HepG2 (cell line): Measurements from ENCODE around the gene DACT2. TPM values are rescaled to one million over a fixed set of nuclear protein-coding genes. Genes with fewer than 3 reads are reported as not detected.

ENCODE experiments used
- ARID3A ChIP-seq: IDR thresholded peaks from 2 replicates; pipeline ENCODE4 v1.6.1; 2012; ENCODE audit warnings: low read depth, low read length, improper control_type of control experiment
- CC2D1A ChIP-seq: sonication (generic); formaldehyde crosslinking; IDR thresholded peaks from 2 replicates; pipeline ENCODE4 v1.8.1; 2023; ENCODE audit warnings: mild to moderate bottlenecking, missing genetic modification reagents
- GABPB1 ChIP-seq: IDR thresholded peaks from 2 replicates; pipeline ENCODE4 v1.6.1; 2016; ENCODE audit warnings: mild to moderate bottlenecking, missing genetic modification reagents, moderate library complexity, missing compliant biosample characterization
- IRF9 ChIP-seq: sonication (generic); formaldehyde crosslinking; IDR thresholded peaks from 2 replicates; pipeline ENCODE4 v1.8.0; 2022; ENCODE audit warnings: missing genetic modification reagents, mild to moderate bottlenecking, borderline replicate concordance
- MEIS1 ChIP-seq: sonication (generic); formaldehyde crosslinking; IDR thresholded peaks from 2 replicates; pipeline ENCODE4 v1.9.0; 2021; ENCODE audit warnings: mild to moderate bottlenecking, missing genetic modification reagents, moderate library complexity, borderline replicate concordance
- PITX1 ChIP-seq: sonication (generic); formaldehyde crosslinking; IDR thresholded peaks from 2 replicates; pipeline ENCODE4 v1.5.1; 2020; ENCODE audit warnings: mild to moderate bottlenecking, missing genetic modification reagents
- SALL2 ChIP-seq: sonication (generic); formaldehyde crosslinking; IDR thresholded peaks from 2 replicates; pipeline ENCODE4 v1.8.1; 2023; ENCODE audit warnings: mild to moderate bottlenecking, missing genetic modification reagents, inconsistent platforms
- ZBTB7A ChIP-seq: sonication (generic); formaldehyde crosslinking; IDR thresholded peaks from 2 replicates; pipeline ENCODE4 v1.8.0; 2022; ENCODE audit warnings: mild to moderate bottlenecking, missing genetic modification reagents
- polyA plus RNA-seq, 8 experiments: library from polyadenylated mRNA; depleted of rRNA in 3 of 8; stranded (reverse) in 7 of 8; unstranded in 1 of 8; fragments of >200 nt; fragmentation: Illumina TruSeq in 4 of 8; extraction: Trizol in 4 of 8; gene quantifications; 2 replicates each; pipeline versions ENCODE4 v1.2.1 to v1.2.3, GENCODE V29; 2011 to 2016; ENCODE audit warnings: low read depth in 4 of 8, missing spikeins in 1 of 8, mixed read lengths in 1 of 8; ENCODE audit not compliant: insufficient read depth in 1 of 8
- total RNA-seq, 5 experiments: library from RNA; depleted of rRNA; stranded (reverse); fragments of >200 nt; fragmentation: Illumina TruSeq; extraction: Trizol; gene quantifications; 2 replicates each; pipeline ENCODE4 v1.2.3, GENCODE V29; 2016; ENCODE audit warnings: low read depth in 1 of 5
- TF ChIP-seq, protein P1 (sequence below): sonication (generic); formaldehyde crosslinking; conservative IDR thresholded peaks from 2 replicates; pipeline ENCODE4 v1.4.0; 2020; ENCODE audit warnings: missing genetic modification reagents
- TF ChIP-seq, protein P2 (sequence below): IDR thresholded peaks from 2 replicates; pipeline ENCODE4 v1.6.1; 2016; ENCODE audit warnings: missing compliant biosample characterization, missing genetic modification reagents, borderline replicate concordance
- TF ChIP-seq, protein P3 (sequence below): sonication (generic); formaldehyde crosslinking; IDR thresholded peaks from 2 replicates; pipeline ENCODE4 v1.4.0; 2020; ENCODE audit warnings: missing genetic modification reagents, borderline replicate concordance
- TF ChIP-seq, protein P4 (sequence below): sonication (generic); formaldehyde crosslinking; IDR thresholded peaks from 2 replicates; pipeline ENCODE4 v1.4.0; 2020; ENCODE audit warnings: missing genetic modification reagents

Gene DACT2
- total and polyA plus RNA-seq, 2 of the 13 experiments (the other 11 are each of a cell fraction or from before 2014, with no cell fraction given), result 0.15 TPM; not detected in 1

GRCh38 chr6:168355716-168356522, 36.3 kb upstream of the DACT2 start (continued):
- TF ChIP-seq, protein P1, sequence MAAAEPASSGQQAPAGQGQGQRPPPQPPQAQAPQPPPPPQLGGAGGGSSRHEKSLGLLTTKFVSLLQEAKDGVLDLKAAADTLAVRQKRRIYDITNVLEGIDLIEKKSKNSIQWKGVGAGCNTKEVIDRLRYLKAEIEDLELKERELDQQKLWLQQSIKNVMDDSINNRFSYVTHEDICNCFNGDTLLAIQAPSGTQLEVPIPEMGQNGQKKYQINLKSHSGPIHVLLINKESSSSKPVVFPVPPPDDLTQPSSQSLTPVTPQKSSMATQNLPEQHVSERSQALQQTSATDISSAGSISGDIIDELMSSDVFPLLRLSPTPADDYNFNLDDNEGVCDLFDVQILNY (CRISPR knock-in tag), result 0 out of 2 replicates have a peak, but pooled peaks have one; percentile 29
- TF ChIP-seq MEIS1 (CRISPR knock-in tag), result peak; percentile 37; the same call in 1 of the 2 replicates
- TF ChIP-seq SALL2 (CRISPR knock-in tag), result 0 out of 2 replicates have a peak, but pooled peaks have one; percentile 58
- TF ChIP-seq, protein P2, sequence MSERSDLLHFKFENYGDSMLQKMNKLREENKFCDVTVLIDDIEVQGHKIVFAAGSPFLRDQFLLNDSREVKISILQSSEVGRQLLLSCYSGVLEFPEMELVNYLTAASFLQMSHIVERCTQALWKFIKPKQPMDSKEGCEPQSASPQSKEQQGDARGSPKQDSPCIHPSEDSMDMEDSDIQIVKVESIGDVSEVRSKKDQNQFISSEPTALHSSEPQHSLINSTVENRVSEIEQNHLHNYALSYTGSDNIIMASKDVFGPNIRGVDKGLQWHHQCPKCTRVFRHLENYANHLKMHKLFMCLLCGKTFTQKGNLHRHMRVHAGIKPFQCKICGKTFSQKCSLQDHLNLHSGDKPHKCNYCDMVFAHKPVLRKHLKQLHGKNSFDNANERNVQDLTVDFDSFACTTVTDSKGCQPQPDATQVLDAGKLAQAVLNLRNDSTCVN (CRISPR knock-in tag), result peak; percentile 81
- TF ChIP-seq ARID3A, result no peak
- TF ChIP-seq GABPB1 (CRISPR knock-in tag), result peak; percentile 35; the same call in 1 of the 2 replicates
- TF ChIP-seq ZBTB7A, result 0 out of 2 replicates have a peak, but pooled peaks have one; percentile 60
- peak; percentile 67 for TF ChIP-seq IRF9 (CRISPR knock-in tag)
- TF ChIP-seq, protein P3, sequence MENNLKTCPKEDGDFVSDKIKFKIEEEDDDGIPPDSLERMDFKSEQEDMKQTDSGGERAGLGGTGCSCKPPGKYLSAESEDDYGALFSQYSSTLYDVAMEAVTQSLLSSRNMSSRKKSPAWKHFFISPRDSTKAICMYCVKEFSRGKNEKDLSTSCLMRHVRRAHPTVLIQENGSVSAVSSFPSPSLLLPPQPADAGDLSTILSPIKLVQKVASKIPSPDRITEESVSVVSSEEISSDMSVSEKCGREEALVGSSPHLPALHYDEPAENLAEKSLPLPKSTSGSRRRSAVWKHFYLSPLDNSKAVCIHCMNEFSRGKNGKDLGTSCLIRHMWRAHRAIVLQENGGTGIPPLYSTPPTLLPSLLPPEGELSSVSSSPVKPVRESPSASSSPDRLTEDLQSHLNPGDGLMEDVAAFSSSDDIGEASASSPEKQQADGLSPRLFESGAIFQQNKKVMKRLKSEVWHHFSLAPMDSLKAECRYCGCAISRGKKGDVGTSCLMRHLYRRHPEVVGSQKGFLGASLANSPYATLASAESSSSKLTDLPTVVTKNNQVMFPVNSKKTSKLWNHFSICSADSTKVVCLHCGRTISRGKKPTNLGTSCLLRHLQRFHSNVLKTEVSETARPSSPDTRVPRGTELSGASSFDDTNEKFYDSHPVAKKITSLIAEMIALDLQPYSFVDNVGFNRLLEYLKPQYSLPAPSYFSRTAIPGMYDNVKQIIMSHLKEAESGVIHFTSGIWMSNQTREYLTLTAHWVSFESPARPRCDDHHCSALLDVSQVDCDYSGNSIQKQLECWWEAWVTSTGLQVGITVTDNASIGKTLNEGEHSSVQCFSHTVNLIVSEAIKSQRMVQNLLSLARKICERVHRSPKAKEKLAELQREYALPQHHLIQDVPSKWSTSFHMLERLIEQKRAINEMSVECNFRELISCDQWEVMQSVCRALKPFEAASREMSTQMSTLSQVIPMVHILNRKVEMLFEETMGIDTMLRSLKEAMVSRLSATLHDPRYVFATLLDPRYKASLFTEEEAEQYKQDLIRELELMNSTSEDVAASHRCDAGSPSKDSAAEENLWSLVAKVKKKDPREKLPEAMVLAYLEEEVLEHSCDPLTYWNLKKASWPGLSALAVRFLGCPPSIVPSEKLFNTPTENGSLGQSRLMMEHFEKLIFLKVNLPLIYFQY (CRISPR knock-in tag), result peak; percentile 38; the same call in 1 of the 2 replicates
- TF ChIP-seq CC2D1A, result no peak
- TF ChIP-seq, protein P4, sequence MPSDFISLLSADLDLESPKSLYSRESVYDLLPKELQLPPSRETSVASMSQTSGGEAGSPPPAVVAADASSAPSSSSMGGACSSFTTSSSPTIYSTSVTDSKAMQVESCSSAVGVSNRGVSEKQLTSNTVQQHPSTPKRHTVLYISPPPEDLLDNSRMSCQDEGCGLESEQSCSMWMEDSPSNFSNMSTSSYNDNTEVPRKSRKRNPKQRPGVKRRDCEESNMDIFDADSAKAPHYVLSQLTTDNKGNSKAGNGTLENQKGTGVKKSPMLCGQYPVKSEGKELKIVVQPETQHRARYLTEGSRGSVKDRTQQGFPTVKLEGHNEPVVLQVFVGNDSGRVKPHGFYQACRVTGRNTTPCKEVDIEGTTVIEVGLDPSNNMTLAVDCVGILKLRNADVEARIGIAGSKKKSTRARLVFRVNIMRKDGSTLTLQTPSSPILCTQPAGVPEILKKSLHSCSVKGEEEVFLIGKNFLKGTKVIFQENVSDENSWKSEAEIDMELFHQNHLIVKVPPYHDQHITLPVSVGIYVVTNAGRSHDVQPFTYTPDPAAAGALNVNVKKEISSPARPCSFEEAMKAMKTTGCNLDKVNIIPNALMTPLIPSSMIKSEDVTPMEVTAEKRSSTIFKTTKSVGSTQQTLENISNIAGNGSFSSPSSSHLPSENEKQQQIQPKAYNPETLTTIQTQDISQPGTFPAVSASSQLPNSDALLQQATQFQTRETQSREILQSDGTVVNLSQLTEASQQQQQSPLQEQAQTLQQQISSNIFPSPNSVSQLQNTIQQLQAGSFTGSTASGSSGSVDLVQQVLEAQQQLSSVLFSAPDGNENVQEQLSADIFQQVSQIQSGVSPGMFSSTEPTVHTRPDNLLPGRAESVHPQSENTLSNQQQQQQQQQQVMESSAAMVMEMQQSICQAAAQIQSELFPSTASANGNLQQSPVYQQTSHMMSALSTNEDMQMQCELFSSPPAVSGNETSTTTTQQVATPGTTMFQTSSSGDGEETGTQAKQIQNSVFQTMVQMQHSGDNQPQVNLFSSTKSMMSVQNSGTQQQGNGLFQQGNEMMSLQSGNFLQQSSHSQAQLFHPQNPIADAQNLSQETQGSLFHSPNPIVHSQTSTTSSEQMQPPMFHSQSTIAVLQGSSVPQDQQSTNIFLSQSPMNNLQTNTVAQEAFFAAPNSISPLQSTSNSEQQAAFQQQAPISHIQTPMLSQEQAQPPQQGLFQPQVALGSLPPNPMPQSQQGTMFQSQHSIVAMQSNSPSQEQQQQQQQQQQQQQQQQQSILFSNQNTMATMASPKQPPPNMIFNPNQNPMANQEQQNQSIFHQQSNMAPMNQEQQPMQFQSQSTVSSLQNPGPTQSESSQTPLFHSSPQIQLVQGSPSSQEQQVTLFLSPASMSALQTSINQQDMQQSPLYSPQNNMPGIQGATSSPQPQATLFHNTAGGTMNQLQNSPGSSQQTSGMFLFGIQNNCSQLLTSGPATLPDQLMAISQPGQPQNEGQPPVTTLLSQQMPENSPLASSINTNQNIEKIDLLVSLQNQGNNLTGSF, result peak; percentile 27; the same call in 1 of the 2 replicates
- TF ChIP-seq PITX1, result peak; percentile 61
